GM23248 (cell line): Measurements from ENCODE around the gene ZNF26.

Experiments used
- EZH2 ChIP-seq: fragments of 200-600 bp; sonication (generic); IDR thresholded peaks from 2 replicates; pipeline ENCODE4 v1.6.1; 2018; ENCODE audit warnings: antibody characterized with exemption, mild to moderate bottlenecking; ENCODE audit not compliant: insufficient read depth, poor library complexity, severe bottlenecking
- EZH2phosphoT487 ChIP-seq: fragments of 200-600 bp; sonication (generic); IDR thresholded peaks from 2 replicates; pipeline ENCODE4 v1.6.1; 2018; ENCODE audit warnings: antibody characterized with exemption, moderate library complexity, mild to moderate bottlenecking, low read depth; ENCODE audit not compliant: insufficient read depth

- TF ChIP-seq EZH2, result no peak
- TF ChIP-seq EZH2phosphoT487, result no peak
Observed at GRCh38 chr12:132942611-132943010, 43.6 kb upstream of the ZNF26 start.
